GM23248 (cell line): ENCODE results near the gene PRCC.

Experiments used
- EZH2 ChIP-seq: fragments of 200-600 bp; sonication (generic); IDR thresholded peaks from 2 replicates; pipeline ENCODE4 v1.6.1; 2018; ENCODE audit warnings: antibody characterized with exemption, mild to moderate bottlenecking; ENCODE audit not compliant: insufficient read depth, poor library complexity, severe bottlenecking
- EZH2phosphoT487 ChIP-seq: fragments of 200-600 bp; sonication (generic); IDR thresholded peaks from 2 replicates; pipeline ENCODE4 v1.6.1; 2018; ENCODE audit warnings: antibody characterized with exemption, moderate library complexity, mild to moderate bottlenecking, low read depth; ENCODE audit not compliant: insufficient read depth

DNA sequence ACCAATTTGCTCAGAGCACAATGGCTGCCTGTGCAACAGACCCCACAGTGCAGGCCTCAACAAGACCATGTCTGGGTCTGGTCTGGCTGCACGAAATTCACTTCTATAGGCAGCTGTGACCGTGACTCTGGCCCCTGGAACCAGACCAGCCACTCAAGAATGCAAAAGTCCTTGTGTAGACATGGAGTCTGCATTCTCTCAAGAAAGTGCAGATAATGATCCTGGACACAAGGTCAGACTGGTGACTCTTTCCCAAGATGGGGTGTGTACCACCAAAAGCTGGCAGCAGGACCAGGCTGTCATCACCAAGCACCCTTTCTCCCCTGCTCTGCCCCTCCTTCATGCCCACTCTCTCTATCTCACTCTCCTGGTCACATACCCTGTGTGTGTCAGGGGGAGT lies 46.2 kb upstream of the PRCC start:
- TF ChIP-seq EZH2 (no peak), EZH2phosphoT487 (no peak)
